ENCODE data around the gene HMGN3. TPM values are rescaled to one million over a fixed set of nuclear protein-coding genes. Genes with fewer than 3 reads are reported as not detected.

Gene HMGN3
- total RNA-seq, 1 donor from 2014 or later, result 30.8 TPM

- no peaks in the 10 kb centered on the region for H3K27me3 Mint-ChIP-seq (ENCODE audit: low read depth)
- no peaks in the 10 kb centered on the region for H3K9me3 Mint-ChIP-seq (ENCODE audit: low read depth)
- no peaks in the 10 kb centered on the region for H3K36me3 Mint-ChIP-seq (ENCODE audit: low read depth)
- TF ChIP-seq CTCF (IDR thresholded peaks at IDR 0.05), result no peak
- no peak overlapping the region for H3K27ac Mint-ChIP-seq (ENCODE audit: unreplicated experiment)
- peaks cover 10% of the 10 kb centered on the region for H3K4me1 Mint-ChIP-seq (ENCODE audit: low read depth)
- no peak for DNase-seq (ENCODE audit: low spot score)
- no peak overlapping the region for H3K4me3 Mint-ChIP-seq (ENCODE audit: unreplicated experiment)
Observed at GRCh38 chr6:79167931-79168694, 66.4 kb downstream of the HMGN3 start.

- no peak for DNase-seq (ENCODE audit: low spot score)
- peaks cover 3% of the 10 kb centered on the region for H3K27me3 Mint-ChIP-seq (ENCODE audit: low read depth)
- H3K27ac Mint-ChIP-seq (ENCODE audit: unreplicated experiment), result no peak overlapping the region
- TF ChIP-seq CTCF (IDR thresholded peaks at IDR 0.05), result no peak
- H3K4me3 Mint-ChIP-seq (ENCODE audit: unreplicated experiment), result no peak overlapping the region
- no peaks in the 10 kb centered on the region for H3K36me3 Mint-ChIP-seq (ENCODE audit: low read depth)
- no peaks in the 10 kb centered on the region for H3K9me3 Mint-ChIP-seq (ENCODE audit: low read depth)
- H3K4me1 Mint-ChIP-seq (ENCODE audit: low read depth), result no peaks in the 10 kb centered on the region
Observed at GRCh38 chr6:79159846-79160245, 74.6 kb downstream of the HMGN3 start.

- Mint-ChIP-seq H3K27ac (ENCODE audit: unreplicated experiment) (no peak overlapping the region), H3K4me3 (ENCODE audit: unreplicated experiment) (no peak overlapping the region), H3K36me3 (ENCODE audit: low read depth) (no peaks in the 10 kb centered on the region), H3K27me3 (ENCODE audit: low read depth) (peaks cover 3% of the 10 kb centered on the region), H3K9me3 (ENCODE audit: low read depth) (no peaks in the 10 kb centered on the region), H3K4me1 (ENCODE audit: low read depth) (no peaks in the 10 kb centered on the region)
- no peak for TF ChIP-seq CTCF (IDR thresholded peaks at IDR 0.05)
- DNase-seq (ENCODE audit: low spot score), result no peak
Observed at GRCh38 chr6:79158856-79159516, 75.5 kb downstream of the HMGN3 start.

- H3K4me1 Mint-ChIP-seq (ENCODE audit: low read depth), result no peaks in the 10 kb centered on the region
- peaks cover 3% of the 10 kb centered on the region for H3K27me3 Mint-ChIP-seq (ENCODE audit: low read depth)
- no peak overlapping the region for H3K27ac Mint-ChIP-seq (ENCODE audit: unreplicated experiment)
Observed at GRCh38 chr6:79157961-79158644, 76.4 kb downstream of the HMGN3 start.

More at GRCh38 chr6:79157961-79158644, 76.4 kb downstream of the HMGN3 start:
- TF ChIP-seq CTCF (IDR thresholded peaks at IDR 0.05), result no peak
- Mint-ChIP-seq H3K4me3 (ENCODE audit: unreplicated experiment) (no peak overlapping the region), H3K9me3 (ENCODE audit: low read depth) (no peaks in the 10 kb centered on the region), H3K36me3 (ENCODE audit: low read depth) (no peaks in the 10 kb centered on the region)
- DNase-seq (ENCODE audit: low spot score), result no peak

All from chondrocyte (in vitro differentiated cells).